Measurements from ENCODE around the gene BMPR1B.

Gene BMPR1B

GRCh38 chr4:94960708-94961107 is 203.0 kb downstream of the BMPR1B start:
- H3K4me3 ChIP-seq (ENCODE audit: low read length) = no peak overlapping the region
- no peak for TF ChIP-seq ZNF274 (IDR thresholded peaks at IDR 0.05; ENCODE audit: low read depth, low read length)

- TF ChIP-seq ZNF274 (IDR thresholded peaks at IDR 0.05; ENCODE audit: low read depth, low read length) = no peak
- no peak overlapping the region for H3K4me3 ChIP-seq (ENCODE audit: low read length)
Measured at GRCh38 chr4:94961420-94961819, 203.7 kb downstream of the BMPR1B start.

GRCh38 chr4:94962484-94962883 is 204.7 kb downstream of the BMPR1B start:
- H3K4me3 ChIP-seq (ENCODE audit: low read length) = no peak overlapping the region
- no peak for TF ChIP-seq ZNF274 (IDR thresholded peaks at IDR 0.05; ENCODE audit: low read depth, low read length)

GRCh38 chr4:94965852-94966251 is 208.1 kb downstream of the BMPR1B start:
- TF ChIP-seq ZNF274 (IDR thresholded peaks at IDR 0.05; ENCODE audit: low read depth, low read length) = no peak
- no peak overlapping the region for H3K4me3 ChIP-seq (ENCODE audit: low read length)

GRCh38 chr4:94968493-94968892 is 210.7 kb downstream of the BMPR1B start:
- TF ChIP-seq ZNF274 (IDR thresholded peaks at IDR 0.05; ENCODE audit: low read depth, low read length) = no peak
- H3K4me3 ChIP-seq (ENCODE audit: low read length) = no peak overlapping the region

- H3K4me3 ChIP-seq (ENCODE audit: low read length) = no peak overlapping the region
- TF ChIP-seq ZNF274 (IDR thresholded peaks at IDR 0.05; ENCODE audit: low read depth, low read length) = no peak
Measured at GRCh38 chr4:94970650-94971049, 212.9 kb downstream of the BMPR1B start.

- H3K4me3 ChIP-seq (ENCODE audit: low read length) = no peak overlapping the region
- TF ChIP-seq ZNF274 (IDR thresholded peaks at IDR 0.05; ENCODE audit: low read depth, low read length) = no peak
Measured at GRCh38 chr4:94974773-94975172, 217.0 kb downstream of the BMPR1B start.

- TF ChIP-seq ZNF274 (IDR thresholded peaks at IDR 0.05; ENCODE audit: low read depth, low read length) = no peak
- H3K4me3 ChIP-seq (ENCODE audit: low read length) = no peak overlapping the region
Measured at GRCh38 chr4:94976371-94977011, 218.7 kb downstream of the BMPR1B start.

- H3K4me3 ChIP-seq (ENCODE audit: low read length) = no peak overlapping the region
- no peak for TF ChIP-seq ZNF274 (IDR thresholded peaks at IDR 0.05; ENCODE audit: low read depth, low read length)
Measured at GRCh38 chr4:94978904-94979303, 221.1 kb downstream of the BMPR1B start.

- no peak overlapping the region for H3K4me3 ChIP-seq (ENCODE audit: low read length)
- no peak for TF ChIP-seq ZNF274 (IDR thresholded peaks at IDR 0.05; ENCODE audit: low read depth, low read length)
Measured at GRCh38 chr4:94979621-94980020, 221.9 kb downstream of the BMPR1B start.

GRCh38 chr4:94995684-94996394 is 238.1 kb downstream of the BMPR1B start:
- no peak for TF ChIP-seq ZNF274 (IDR thresholded peaks at IDR 0.05; ENCODE audit: low read depth, low read length)
- H3K4me3 ChIP-seq (ENCODE audit: low read length) = no peak overlapping the region

GRCh38 chr4:95000076-95000648 is 242.4 kb downstream of the BMPR1B start:
- no peak for TF ChIP-seq ZNF274 (IDR thresholded peaks at IDR 0.05; ENCODE audit: low read depth, low read length)

GRCh38 chr4:95004912-95005311 is 247.2 kb downstream of the BMPR1B start:
- no peak for TF ChIP-seq ZNF274 (IDR thresholded peaks at IDR 0.05; ENCODE audit: low read depth, low read length)
- no peak overlapping the region for H3K4me3 ChIP-seq (ENCODE audit: low read length)

More at GRCh38 chr4:95000076-95000648, 242.4 kb downstream of the BMPR1B start:
- no peak overlapping the region for H3K4me3 ChIP-seq (ENCODE audit: low read length)

- no peak for TF ChIP-seq ZNF274 (IDR thresholded peaks at IDR 0.05; ENCODE audit: low read depth, low read length)
Measured at GRCh38 chr4:95007998-95008397, 250.2 kb downstream of the BMPR1B start.

GRCh38 chr4:95013236-95013635 is 255.5 kb downstream of the BMPR1B start:
- TF ChIP-seq ZNF274 (IDR thresholded peaks at IDR 0.05; ENCODE audit: low read depth, low read length) = no peak
- no peak overlapping the region for H3K4me3 ChIP-seq (ENCODE audit: low read length)

More at GRCh38 chr4:95007998-95008397, 250.2 kb downstream of the BMPR1B start:
- no peak overlapping the region for H3K4me3 ChIP-seq (ENCODE audit: low read length)

Data from GM08714 (cell line).